ENCODE results near the gene RDH14. TPM values are rescaled to one million over a fixed set of nuclear protein-coding genes. Genes with fewer than 3 reads are reported as not detected.

Gene RDH14
- polyA plus RNA-seq, 1 experiment = 25.1 TPM

- Histone ChIP-seq H3K27ac (ENCODE audit: low read depth, low read length) (no peak overlapping the region), H3K4me3 (ENCODE audit: low read depth, low read length) (no peak overlapping the region), H3K9me3 (ENCODE audit: control insufficient read depth, insufficient read depth, low read length) (no peaks in the 10 kb centered on the region), H3K27me3 (ENCODE audit: control insufficient read depth, insufficient read depth, low read length) (no peaks in the 10 kb centered on the region)
- ChIA-PET CTCF (interaction anchor here (2.0 to 2.2 kb wide), 2 partner anchors 7 to 19 kb away, joined by 6 to 11 read pairs; no protein-coding TSS in a partner anchor), POLR2A (no interaction called here)
- DNase-seq (ENCODE audit: low read depth, low spot score) = no peak
- TF ChIP-seq, protein P1, sequence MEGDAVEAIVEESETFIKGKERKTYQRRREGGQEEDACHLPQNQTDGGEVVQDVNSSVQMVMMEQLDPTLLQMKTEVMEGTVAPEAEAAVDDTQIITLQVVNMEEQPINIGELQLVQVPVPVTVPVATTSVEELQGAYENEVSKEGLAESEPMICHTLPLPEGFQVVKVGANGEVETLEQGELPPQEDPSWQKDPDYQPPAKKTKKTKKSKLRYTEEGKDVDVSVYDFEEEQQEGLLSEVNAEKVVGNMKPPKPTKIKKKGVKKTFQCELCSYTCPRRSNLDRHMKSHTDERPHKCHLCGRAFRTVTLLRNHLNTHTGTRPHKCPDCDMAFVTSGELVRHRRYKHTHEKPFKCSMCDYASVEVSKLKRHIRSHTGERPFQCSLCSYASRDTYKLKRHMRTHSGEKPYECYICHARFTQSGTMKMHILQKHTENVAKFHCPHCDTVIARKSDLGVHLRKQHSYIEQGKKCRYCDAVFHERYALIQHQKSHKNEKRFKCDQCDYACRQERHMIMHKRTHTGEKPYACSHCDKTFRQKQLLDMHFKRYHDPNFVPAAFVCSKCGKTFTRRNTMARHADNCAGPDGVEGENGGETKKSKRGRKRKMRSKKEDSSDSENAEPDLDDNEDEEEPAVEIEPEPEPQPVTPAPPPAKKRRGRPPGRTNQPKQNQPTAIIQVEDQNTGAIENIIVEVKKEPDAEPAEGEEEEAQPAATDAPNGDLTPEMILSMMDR (IDR thresholded peaks at IDR 0.05; ENCODE audit: low read depth, low read length) = no peak
Observed at GRCh38 chr2:18527822-18528221, 32.6 kb downstream of the RDH14 start.

DNA sequence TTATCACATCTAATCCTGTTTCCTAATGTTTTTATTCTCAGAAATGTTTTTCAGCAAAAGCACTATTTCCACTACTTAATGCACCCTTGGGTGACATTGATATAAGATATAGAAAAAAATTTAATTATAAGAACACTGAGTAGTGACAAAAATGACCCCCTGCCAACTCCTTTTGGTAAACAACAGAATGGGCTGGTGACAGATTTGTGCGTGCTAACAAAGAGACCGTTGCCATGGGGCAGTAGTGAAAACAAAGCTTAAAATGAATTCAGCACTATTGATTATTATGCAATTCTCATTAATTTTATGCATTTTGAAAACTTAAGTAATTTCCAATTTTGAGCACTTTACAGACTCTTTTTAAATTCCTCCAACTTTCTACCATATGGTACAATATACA lies 33.1 kb downstream of the RDH14 start:
- no peak overlapping the region for H3K4me3 ChIP-seq (ENCODE audit: low read depth, low read length)
- H3K9me3 ChIP-seq (ENCODE audit: control insufficient read depth, insufficient read depth, low read length) = no peaks in the 10 kb centered on the region
- TF ChIP-seq, protein P1 (IDR thresholded peaks at IDR 0.05; ENCODE audit: low read depth, low read length) = no peak
- H3K27ac ChIP-seq (ENCODE audit: low read depth, low read length) = no peak overlapping the region
- no peak for DNase-seq (ENCODE audit: low read depth, low spot score)
- CTCF ChIA-PET = interaction anchor here (1.7 to 2.0 kb wide), 2 partner anchors 11 to 19 kb away, joined by 3 to 6 read pairs; no protein-coding TSS in a partner anchor
- H3K27me3 ChIP-seq (ENCODE audit: control insufficient read depth, insufficient read depth, low read length) = no peaks in the 10 kb centered on the region
- POLR2A ChIA-PET = interaction anchor here (0.5 kb wide), 1 partner anchor 977 kb away, joined by 7 read pairs; no protein-coding TSS in a partner anchor

DNA sequence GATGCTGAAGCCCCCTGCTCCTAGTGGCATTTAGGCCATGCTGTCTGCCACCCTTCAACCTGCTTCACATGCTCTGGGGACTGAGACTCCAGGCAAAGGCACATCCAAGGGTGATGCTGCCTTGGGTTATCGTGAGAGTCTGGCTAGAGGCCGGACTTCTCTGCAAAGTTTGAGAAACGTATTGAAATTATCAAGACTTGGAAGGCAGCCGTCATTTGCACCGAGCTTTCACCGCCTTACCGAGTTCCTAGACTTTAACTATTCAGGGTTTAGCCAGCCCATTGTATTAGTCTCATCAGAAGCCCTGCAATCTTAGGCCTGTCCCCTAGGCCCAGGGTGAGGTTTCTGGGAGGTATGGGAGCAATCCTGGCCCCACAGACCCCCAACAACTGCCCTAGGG lies 34.0 kb downstream of the RDH14 start:
- Histone ChIP-seq H3K9me3 (ENCODE audit: control insufficient read depth, insufficient read depth, low read length) (no peaks in the 10 kb centered on the region), H3K4me3 (ENCODE audit: low read depth, low read length) (no peak overlapping the region), H3K27ac (ENCODE audit: low read depth, low read length) (no peak overlapping the region), H3K27me3 (ENCODE audit: control insufficient read depth, insufficient read depth, low read length) (no peaks in the 10 kb centered on the region)
- POLR2A ChIA-PET = no interaction called here
- TF ChIP-seq, protein P1 (IDR thresholded peaks at IDR 0.05; ENCODE audit: low read depth, low read length) = no peak
- DNase-seq (ENCODE audit: low read depth, low spot score) = no peak
- CTCF ChIA-PET = interaction anchor here (1.7 kb wide), 1 partner anchor 10 kb away, joined by 3 read pairs; no protein-coding TSS in a partner anchor

GRCh38 chr2:18525852-18526251 lies 34.6 kb downstream of the RDH14 start:
- no peak overlapping the region for H3K4me3 ChIP-seq (ENCODE audit: low read depth, low read length)
- ChIA-PET POLR2A (no interaction called here), CTCF (interaction anchor here (1.7 kb wide), 1 partner anchor 9 kb away, joined by 3 read pairs; no protein-coding TSS in a partner anchor)
- H3K27me3 ChIP-seq (ENCODE audit: control insufficient read depth, insufficient read depth, low read length) = no peaks in the 10 kb centered on the region
- no peak overlapping the region for H3K27ac ChIP-seq (ENCODE audit: low read depth, low read length)
- DNase-seq (ENCODE audit: low read depth, low spot score) = no peak
- H3K9me3 ChIP-seq (ENCODE audit: control insufficient read depth, insufficient read depth, low read length) = no peaks in the 10 kb centered on the region
- TF ChIP-seq, protein P1 (IDR thresholded peaks at IDR 0.05; ENCODE audit: low read depth, low read length) = no peak

DNA sequence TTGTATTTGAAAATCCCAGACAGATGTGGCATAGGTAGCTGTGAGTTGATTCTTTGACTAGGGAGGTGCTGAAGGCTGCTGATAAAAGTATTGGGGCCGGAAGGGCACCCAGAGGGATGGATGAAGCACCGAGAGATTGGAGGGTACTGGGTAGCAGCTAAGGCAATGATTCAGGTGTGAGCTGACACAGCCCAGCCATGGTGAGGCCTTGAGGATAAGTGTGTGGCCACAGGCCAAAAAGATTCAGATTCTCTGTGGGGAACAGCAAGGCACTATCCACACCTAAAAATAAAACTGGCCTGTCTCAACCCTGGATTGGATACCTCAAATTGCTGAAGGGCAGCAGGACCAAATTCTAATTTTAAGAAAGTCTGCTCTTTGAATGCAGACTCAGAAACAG lies 35.2 kb downstream of the RDH14 start:
- DNase-seq (ENCODE audit: low read depth, low spot score) = no peak
- no peaks in the 10 kb centered on the region for H3K9me3 ChIP-seq (ENCODE audit: control insufficient read depth, insufficient read depth, low read length)
- CTCF ChIA-PET = no interaction called here
- POLR2A ChIA-PET = no interaction called here
- TF ChIP-seq, protein P1 (IDR thresholded peaks at IDR 0.05; ENCODE audit: low read depth, low read length) = no peak
- no peaks in the 10 kb centered on the region for H3K27me3 ChIP-seq (ENCODE audit: control insufficient read depth, insufficient read depth, low read length)
- H3K4me3 ChIP-seq (ENCODE audit: low read depth, low read length) = no peak overlapping the region
- no peak overlapping the region for H3K27ac ChIP-seq (ENCODE audit: low read depth, low read length)
